ENCODE data around the gene VWA5A.

- TF ChIP-seq ZNF274 (IDR thresholded peaks at IDR 0.05; ENCODE audit: low read depth, low read length) (no peak), YY1 (IDR thresholded peaks at IDR 0.05; ENCODE audit: insufficient read depth, insufficient read length) (no peak)
Observed at GRCh38 chr11:124094731-124095130, 20.5 kb upstream of the VWA5A start.
